K562 (cell line): ENCODE measurements around the gene SLBP. TPM values are rescaled to one million over a fixed set of nuclear protein-coding genes. Genes with fewer than 3 reads are reported as not detected.

ENCODE experiments used
- BRD4 ChIP-seq: fragments of 200-600 bp; sonication (generic); IDR thresholded peaks from 2 replicates; pipeline ENCODE4 v1.6.1; 2017; ENCODE audit warnings: inconsistent platforms
- CREBBP ChIP-seq: IDR thresholded peaks from one replicate; pipeline ENCODE4 v1.6.1; 2012; ENCODE audit warnings: low read depth, mild to moderate bottlenecking, control low read depth, inconsistent platforms, low read length
- E2F8 ChIP-seq: fragments of 450-650 bp; IDR thresholded peaks from 2 replicates; pipeline ENCODE4 v1.7.1; 2018; ENCODE audit warnings: mild to moderate bottlenecking, low read depth; ENCODE audit not compliant: partially characterized antibody
- KAT2B ChIP-seq: IDR thresholded peaks from one replicate; pipeline ENCODE4 v1.6.1; 2012; ENCODE audit warnings: low read depth, mild to moderate bottlenecking, control low read depth, inconsistent platforms, low read length, moderate library complexity
- MCM2 ChIP-seq: fragments of 450-650 bp; IDR thresholded peaks from 2 replicates; pipeline ENCODE4 v1.6.1; 2017; ENCODE audit warnings: low read depth, mild to moderate bottlenecking
- MED1 ChIP-seq: sonication (generic); formaldehyde crosslinking; IDR thresholded peaks from 2 replicates; pipeline ENCODE4 v1.8.1; 2023; ENCODE audit warnings: missing genetic modification reagents, borderline replicate concordance
- PHF8 ChIP-seq: fragments of 200-600 bp; sonication (generic); IDR thresholded peaks from 2 replicates; pipeline ENCODE4 v1.6.1; 2012; ENCODE audit warnings: mixed run types, mild to moderate bottlenecking, inconsistent platforms, low read length, moderate library complexity, borderline replicate concordance
- SAP30 ChIP-seq: fragments of 200-600 bp; sonication (generic); IDR thresholded peaks from 2 replicates; pipeline ENCODE4 v1.6.1; 2012; ENCODE audit warnings: borderline replicate concordance, low read depth, mild to moderate bottlenecking, moderate library complexity, low read length, control low read depth, inconsistent platforms; ENCODE audit not compliant: insufficient read depth, poor library complexity, severe bottlenecking
- UBTF ChIP-seq, 2 experiments: IDR thresholded peaks; 2 replicates each; pipeline ENCODE4 v1.6.1; 2012; ENCODE audit warnings: improper control_type of control experiment in 2 of 2, low read depth in 2 of 2, low read length in 2 of 2, borderline replicate concordance in 1 of 2
- USF1 ChIP-seq: sonication (generic); formaldehyde crosslinking; IDR thresholded peaks from 2 replicates; pipeline ENCODE4 v1.9.0; 2022; ENCODE audit warnings: mild to moderate bottlenecking, missing genetic modification reagents
- ZC3H8 ChIP-seq: fragments of 450-650 bp; IDR thresholded peaks from 2 replicates; pipeline ENCODE4 v1.6.1; 2017
- ZNF407 ChIP-seq: fragments of 450-650 bp; IDR thresholded peaks from 2 replicates; pipeline ENCODE4 v1.6.1; 2016; ENCODE audit warnings: low read depth
- ZNF507 ChIP-seq: conservative IDR thresholded peaks from 2 replicates; pipeline ENCODE4 v1.6.1; 2017; ENCODE audit warnings: missing genetic modification characterization, missing compliant biosample characterization
- polyA plus RNA-seq, 8 experiments: library from polyadenylated mRNA; depleted of rRNA in 4 of 8; stranded (reverse) in 5 of 8; unstranded in 3 of 8; fragments of >200 nt; fragmentation: Nextera tagmentation in 2 of 8; fragmentation: Illumina TruSeq in 1 of 8; extraction: Ambion mirVana in 2 of 8; extraction: Trizol in 1 of 8; gene quantifications; 2 replicates each; pipeline versions ENCODE4 v1.2.1 to v1.2.3, GENCODE V29; 2011 to 2014; ENCODE audit warnings: inconsistent platforms in 1 of 8, missing spikeins in 1 of 8
- total RNA-seq, 7 experiments: library from RNA; depleted of rRNA in 6 of 7; stranded (reverse); fragments of >200 nt in 6 of 7; fragmentation: Illumina TruSeq in 2 of 7; extraction: Trizol in 2 of 7; gene quantifications; 2 replicates each; pipeline versions ENCODE4 v1.2.1 to v1.2.3, GENCODE V29; 2011 to 2021; ENCODE audit warnings: low replicate concordance in 1 of 7

The SLBP gene
- total and polyA plus RNA-seq, 9 of the 15 experiments (the other 6 are each of a cell fraction or from before 2014, with no cell fraction given): 49.4 to 221 (median 162) TPM

GRCh38 chr4:1711571-1712215 is 426 bp downstream of the SLBP start (continued):
- peak in 1 of 2 experiments; percentile 85; a peak in 1 of 4 replicates for TF ChIP-seq UBTF (IDR thresholded peaks at IDR 0.05; ENCODE audit: borderline replicate concordance in 1 of 2, low read depth in 2 of 2, low read length in 2 of 2)
- TF ChIP-seq KAT2B: no peak
- no peak for TF ChIP-seq ZNF507 (tag)
- no peak for TF ChIP-seq ZC3H8
- TF ChIP-seq SAP30: no peak
- TF ChIP-seq MCM2: no peak
- TF ChIP-seq CREBBP: no peak
- no peak for TF ChIP-seq ZNF407
- TF ChIP-seq PHF8: peak; percentile 62; the same call in 1 of the 2 replicates
- no peak for TF ChIP-seq BRD4
- no peak for TF ChIP-seq E2F8
- no peak for TF ChIP-seq MED1 (CRISPR knock-in tag)
- TF ChIP-seq USF1 (CRISPR knock-in tag): no peak; the same call in 1 of the 2 replicates
